B cell (primary cell): ENCODE data around the gene PLCB1.

ENCODE experiments used
- EZH2 ChIP-seq: IDR thresholded peaks from 2 replicates; pipeline ENCODE4 v1.6.1; 2012; ENCODE audit warnings: borderline replicate concordance, low read depth, mild to moderate bottlenecking, moderate library complexity, low read length; ENCODE audit not compliant: insufficient read depth, poor library complexity, severe bottlenecking
- TF ChIP-seq, protein P1 (sequence below): fragments of 200-600 bp; IDR thresholded peaks from one replicate; pipeline ENCODE4 v1.8.0; 2022; ENCODE audit warnings: antibody characterized with exemption, mild to moderate bottlenecking

DNA sequence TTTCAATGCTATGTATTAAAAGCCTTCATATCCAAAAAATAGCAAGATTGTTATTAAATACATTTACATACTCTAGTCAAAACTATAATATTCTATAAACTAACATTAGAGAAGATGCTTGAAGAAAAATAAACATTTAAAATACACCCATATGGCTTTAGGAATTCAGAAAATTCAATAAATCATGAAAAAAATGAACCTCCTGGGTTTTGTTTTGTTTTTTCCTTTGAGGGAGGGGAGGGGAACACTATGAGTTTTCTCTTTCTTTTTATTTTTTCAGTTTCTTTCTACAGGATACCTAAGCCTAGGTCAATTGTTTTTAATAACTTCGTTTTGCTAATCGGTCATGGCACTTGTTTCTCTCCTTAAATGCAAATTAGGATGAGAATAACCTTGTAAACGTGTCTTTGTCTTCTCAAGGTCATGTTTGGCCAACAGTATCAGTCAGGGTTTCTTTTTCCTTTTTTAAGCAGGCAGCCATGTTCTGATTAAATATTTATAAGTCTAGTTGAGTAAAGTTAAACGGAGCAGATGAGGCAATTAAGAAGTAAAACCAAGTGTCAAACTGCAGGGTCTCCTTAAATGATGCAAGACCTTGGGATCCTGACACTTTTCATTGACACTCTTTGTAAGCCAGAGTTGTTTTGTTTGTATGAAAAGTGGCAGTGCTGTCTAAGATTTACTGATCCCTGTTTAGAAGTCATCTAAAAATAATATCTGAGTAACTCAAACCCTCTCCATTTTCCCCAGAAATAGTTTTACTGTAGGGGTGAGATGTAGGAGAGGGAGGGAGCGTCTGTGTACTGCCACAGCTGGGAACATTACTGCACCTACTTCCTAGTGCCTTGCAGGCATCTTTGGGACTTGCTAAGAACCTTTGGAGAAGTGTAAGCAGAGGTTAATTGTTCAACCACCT, 392.3 kb downstream of the PLCB1 start:
- TF ChIP-seq, protein P1, sequence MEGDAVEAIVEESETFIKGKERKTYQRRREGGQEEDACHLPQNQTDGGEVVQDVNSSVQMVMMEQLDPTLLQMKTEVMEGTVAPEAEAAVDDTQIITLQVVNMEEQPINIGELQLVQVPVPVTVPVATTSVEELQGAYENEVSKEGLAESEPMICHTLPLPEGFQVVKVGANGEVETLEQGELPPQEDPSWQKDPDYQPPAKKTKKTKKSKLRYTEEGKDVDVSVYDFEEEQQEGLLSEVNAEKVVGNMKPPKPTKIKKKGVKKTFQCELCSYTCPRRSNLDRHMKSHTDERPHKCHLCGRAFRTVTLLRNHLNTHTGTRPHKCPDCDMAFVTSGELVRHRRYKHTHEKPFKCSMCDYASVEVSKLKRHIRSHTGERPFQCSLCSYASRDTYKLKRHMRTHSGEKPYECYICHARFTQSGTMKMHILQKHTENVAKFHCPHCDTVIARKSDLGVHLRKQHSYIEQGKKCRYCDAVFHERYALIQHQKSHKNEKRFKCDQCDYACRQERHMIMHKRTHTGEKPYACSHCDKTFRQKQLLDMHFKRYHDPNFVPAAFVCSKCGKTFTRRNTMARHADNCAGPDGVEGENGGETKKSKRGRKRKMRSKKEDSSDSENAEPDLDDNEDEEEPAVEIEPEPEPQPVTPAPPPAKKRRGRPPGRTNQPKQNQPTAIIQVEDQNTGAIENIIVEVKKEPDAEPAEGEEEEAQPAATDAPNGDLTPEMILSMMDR = no peak
- no peak for TF ChIP-seq EZH2
